ENCODE results near the gene PPHLN1. TPM values are rescaled to one million over a fixed set of nuclear protein-coding genes. Genes with fewer than 3 reads are reported as not detected.
"Not testable (repeated sequence)": the region's sequence is repeated elsewhere in the genome, so short reads cannot be mapped to it uniquely, and the experiment has no call there.

PPHLN1 gene
- total RNA-seq, 4 donors from 2014 or later, result 43.2 to 88.9 (median 56.0) TPM

GRCh38 chr12:42343721-42344120 is 17.8 kb downstream of the PPHLN1 start:
- no peaks in the 10 kb centered on the region for H3K4me1 ChIP-seq
- H3K9me3 ChIP-seq, result no peaks in the 10 kb centered on the region
- H3K27ac ChIP-seq, result no peak overlapping the region
- no peak overlapping the region for H3K4me3 ChIP-seq
- 68 to 70% methylated on average over 3 of the region's 3 CpGs for WGBS, 2 donors (ENCODE audit: low coverage in 1 of 2)
- H3K27me3 ChIP-seq, result no peaks in the 10 kb centered on the region
- TF ChIP-seq, protein P1, sequence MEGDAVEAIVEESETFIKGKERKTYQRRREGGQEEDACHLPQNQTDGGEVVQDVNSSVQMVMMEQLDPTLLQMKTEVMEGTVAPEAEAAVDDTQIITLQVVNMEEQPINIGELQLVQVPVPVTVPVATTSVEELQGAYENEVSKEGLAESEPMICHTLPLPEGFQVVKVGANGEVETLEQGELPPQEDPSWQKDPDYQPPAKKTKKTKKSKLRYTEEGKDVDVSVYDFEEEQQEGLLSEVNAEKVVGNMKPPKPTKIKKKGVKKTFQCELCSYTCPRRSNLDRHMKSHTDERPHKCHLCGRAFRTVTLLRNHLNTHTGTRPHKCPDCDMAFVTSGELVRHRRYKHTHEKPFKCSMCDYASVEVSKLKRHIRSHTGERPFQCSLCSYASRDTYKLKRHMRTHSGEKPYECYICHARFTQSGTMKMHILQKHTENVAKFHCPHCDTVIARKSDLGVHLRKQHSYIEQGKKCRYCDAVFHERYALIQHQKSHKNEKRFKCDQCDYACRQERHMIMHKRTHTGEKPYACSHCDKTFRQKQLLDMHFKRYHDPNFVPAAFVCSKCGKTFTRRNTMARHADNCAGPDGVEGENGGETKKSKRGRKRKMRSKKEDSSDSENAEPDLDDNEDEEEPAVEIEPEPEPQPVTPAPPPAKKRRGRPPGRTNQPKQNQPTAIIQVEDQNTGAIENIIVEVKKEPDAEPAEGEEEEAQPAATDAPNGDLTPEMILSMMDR (IDR thresholded peaks at IDR 0.05), result no peak
- TF ChIP-seq EP300 (IDR thresholded peaks at IDR 0.05), result no peak
- no peak for TF ChIP-seq POLR2A (IDR thresholded peaks at IDR 0.05)
- TF ChIP-seq POLR2AphosphoS5 (IDR thresholded peaks at IDR 0.05), result no peak
- ATAC-seq, result no peak
- H3K36me3 ChIP-seq, result no peaks in the 10 kb centered on the region

DNA sequence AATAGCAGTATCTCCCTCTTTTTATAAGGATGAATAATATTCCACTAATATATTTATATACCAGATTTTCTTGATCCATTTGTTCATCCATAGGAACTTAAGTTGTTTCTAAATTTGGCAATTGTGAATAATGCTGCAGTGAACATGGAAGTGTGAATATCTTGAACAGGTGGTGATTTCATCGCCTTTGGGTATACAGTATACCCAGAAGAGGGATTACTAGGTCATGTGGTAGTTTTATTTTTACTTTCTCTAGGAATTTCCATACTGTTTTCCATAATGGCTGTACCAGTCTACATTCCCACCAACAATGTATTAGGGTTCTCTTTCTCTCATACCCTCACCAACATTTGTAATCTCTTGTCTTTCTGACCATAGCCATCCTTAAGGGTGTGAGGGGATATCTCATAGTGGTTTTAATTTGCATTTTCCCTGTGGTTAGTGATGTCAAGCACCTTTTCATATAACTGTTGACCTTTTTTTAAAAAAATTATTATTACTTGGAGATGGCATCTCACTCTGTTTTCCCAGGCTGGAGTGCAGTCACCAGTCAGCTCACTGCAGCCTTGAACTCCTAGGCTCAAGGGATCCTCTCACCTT is 20.5 kb downstream of the PPHLN1 start:
- TF ChIP-seq, protein P1 (IDR thresholded peaks at IDR 0.05), result no peak
- TF ChIP-seq POLR2A (IDR thresholded peaks at IDR 0.05) (no peak), EP300 (IDR thresholded peaks at IDR 0.05) (no peak), POLR2AphosphoS5 (IDR thresholded peaks at IDR 0.05) (no peak)
- H3K27ac ChIP-seq, result no peak overlapping the region
- no peaks in the 10 kb centered on the region for H3K36me3 ChIP-seq
- no peaks in the 10 kb centered on the region for H3K9me3 ChIP-seq
- ATAC-seq, result no peak
- no peaks in the 10 kb centered on the region for H3K27me3 ChIP-seq
- H3K4me3 ChIP-seq, result no peak overlapping the region
- 100% methylated on average over 1 of the region's 1 CpG for WGBS, 2 donors (ENCODE audit: low coverage in 1 of 2)
- H3K4me1 ChIP-seq, result no peaks in the 10 kb centered on the region

DNA sequence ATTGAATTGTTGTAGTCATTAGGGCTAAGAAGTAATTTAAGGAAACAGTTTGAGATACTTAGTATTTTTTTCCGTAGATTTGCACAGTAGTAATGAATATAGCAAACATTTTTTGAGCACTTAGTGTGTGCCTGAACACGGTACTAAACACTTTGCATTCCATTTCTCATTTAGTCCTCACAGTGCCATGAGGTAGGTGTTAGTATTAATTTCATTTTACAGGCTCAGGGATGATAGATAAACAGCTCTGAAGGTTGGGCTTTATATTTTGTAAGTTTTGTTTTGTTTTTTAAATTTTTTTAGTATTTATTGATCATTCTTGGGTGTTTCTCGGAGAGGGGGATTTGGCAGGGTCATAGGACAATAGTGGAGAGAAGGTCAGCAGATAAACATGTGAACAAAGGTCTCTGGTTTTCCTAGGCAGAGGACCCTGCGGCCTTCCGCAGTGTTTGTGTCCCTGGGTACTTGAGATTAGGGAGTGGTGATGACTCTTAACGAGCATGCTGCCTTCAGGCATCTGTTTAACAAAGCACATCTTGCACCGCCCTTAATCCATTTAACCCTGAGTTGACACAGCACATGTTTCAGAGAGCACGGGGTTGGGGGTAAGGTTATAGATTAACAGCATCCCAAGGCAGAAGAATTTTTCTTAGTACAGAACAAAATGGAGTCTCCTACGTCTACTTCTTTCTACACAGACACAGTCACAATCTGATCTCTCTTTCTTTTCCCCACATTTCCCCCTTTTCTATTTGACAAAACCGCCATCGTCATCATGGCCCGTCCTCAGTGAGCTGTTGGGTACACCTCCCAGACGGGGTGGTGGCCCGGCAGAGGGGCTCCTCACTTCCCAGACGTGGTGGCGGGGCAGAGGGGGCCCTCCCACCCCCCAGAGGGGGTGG is 23.4 kb downstream of the PPHLN1 start:
- H3K9me3 ChIP-seq, H3K4me3 ChIP-seq, H3K27me3 ChIP-seq, ATAC-seq, H3K4me1 ChIP-seq, H3K27ac ChIP-seq: not testable (repeated sequence)
- WGBS, 2 donors (ENCODE audit: low coverage in 1 of 2), result 80 to 93% methylated on average over 2 to 4 of the region's 16 CpGs
- peaks cover 0 to 16% of the 10 kb centered on the region in 2 donors for H3K36me3 ChIP-seq

GRCh38 chr12:42350021-42350407 is 24.0 kb downstream of the PPHLN1 start:
- H3K9me3 ChIP-seq, ATAC-seq, H3K4me3 ChIP-seq, H3K4me1 ChIP-seq, H3K27me3 ChIP-seq, H3K27ac ChIP-seq: not testable (repeated sequence)
- H3K36me3 ChIP-seq, result peaks cover 0 to 19% of the 10 kb centered on the region in 2 donors
- WGBS, 2 donors (ENCODE audit: low coverage in 1 of 2), result no CpG with 5 or more reads among the region's 34 CpGs

- H3K9me3 ChIP-seq, result no peaks in the 10 kb centered on the region
- H3K4me3 ChIP-seq, result no peak overlapping the region
- H3K4me1 ChIP-seq, result no peaks in the 10 kb centered on the region
- TF ChIP-seq EP300 (IDR thresholded peaks at IDR 0.05), result no peak
- WGBS, 2 donors (ENCODE audit: low coverage in 1 of 2), result 43 to 44% methylated on average over 2 of the region's 2 CpGs
- H3K36me3 ChIP-seq, result peaks cover 0 to 32% of the 10 kb centered on the region in 2 donors
- no peak for ATAC-seq
- H3K27me3 ChIP-seq, result no peaks in the 10 kb centered on the region
- H3K27ac ChIP-seq, result no peak overlapping the region
These were observed 30.4 kb downstream of the PPHLN1 start for GRCh38 chr12:42356344-42356743.

DNA sequence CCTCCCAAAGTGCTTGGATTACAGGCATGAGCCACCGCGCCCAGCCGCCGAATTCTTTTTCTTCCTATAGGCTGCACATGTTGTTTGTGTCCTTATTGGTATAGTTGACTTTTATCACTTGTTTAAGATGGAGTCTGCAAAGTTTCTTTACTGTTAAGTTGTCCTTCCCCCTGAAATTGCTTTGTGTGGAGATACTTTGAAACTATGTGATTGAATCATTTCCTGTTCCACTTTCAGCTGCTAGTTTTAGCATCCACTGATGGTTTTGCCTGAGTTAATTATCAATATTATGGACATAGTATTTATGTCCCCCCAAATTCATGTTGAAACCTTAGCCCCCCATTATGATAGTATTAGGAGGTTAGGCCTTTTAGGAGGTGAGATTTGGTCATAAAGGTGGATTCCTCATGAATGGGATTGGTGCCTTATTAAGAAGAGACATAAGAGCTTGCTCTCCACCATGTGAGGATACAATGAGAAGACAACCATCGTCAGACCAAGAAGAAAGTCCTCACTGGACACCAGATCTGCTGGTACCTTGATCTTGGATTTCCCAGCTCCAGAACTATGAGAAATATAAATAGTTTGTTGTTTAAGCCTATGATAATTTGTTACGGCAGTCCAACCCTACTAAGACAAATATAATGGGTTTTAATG is 34.9 kb downstream of the PPHLN1 start:
- Histone ChIP-seq H3K27ac (no peak overlapping the region), H3K9me3 (no peaks in the 10 kb centered on the region), H3K27me3 (no peaks in the 10 kb centered on the region), H3K4me1 (no peaks in the 10 kb centered on the region), H3K4me3 (no peak overlapping the region), H3K36me3 (peaks cover 0 to 5% of the 10 kb centered on the region in 2 donors)
- no peak for ATAC-seq
- 95 to 98% methylated on average over 2 to 6 of the region's 6 CpGs for WGBS, 2 donors (ENCODE audit: low coverage in 1 of 2)
- TF ChIP-seq POLR2A (IDR thresholded peaks at IDR 0.05) (no peak), POLR2AphosphoS5 (IDR thresholded peaks at IDR 0.05) (no peak), EP300 (IDR thresholded peaks at IDR 0.05) (no peak)
- TF ChIP-seq, protein P1 (IDR thresholded peaks at IDR 0.05), result no peak
